Stimulated activated CD4-positive, alpha-beta T cell treated with anti-CD3 and anti-CD28 coated beads, Interleukin-2, amount 100 ng/mL, for 24 hours (primary cell): ENCODE results near the gene OSBPL6.
A peak's percentile ranks its signal among the peaks of the same experiment; 100 is the strongest.
"Not testable (repeated sequence)": the region's sequence is repeated elsewhere in the genome, so short reads cannot be mapped to it uniquely, and the experiment has no call there.

Experiments
- DNase-seq, 2 donors: peaks; one replicate each; pipeline ENCODE4 v3.0.0-alpha.2; 2020

OSBPL6 gene

DNA sequence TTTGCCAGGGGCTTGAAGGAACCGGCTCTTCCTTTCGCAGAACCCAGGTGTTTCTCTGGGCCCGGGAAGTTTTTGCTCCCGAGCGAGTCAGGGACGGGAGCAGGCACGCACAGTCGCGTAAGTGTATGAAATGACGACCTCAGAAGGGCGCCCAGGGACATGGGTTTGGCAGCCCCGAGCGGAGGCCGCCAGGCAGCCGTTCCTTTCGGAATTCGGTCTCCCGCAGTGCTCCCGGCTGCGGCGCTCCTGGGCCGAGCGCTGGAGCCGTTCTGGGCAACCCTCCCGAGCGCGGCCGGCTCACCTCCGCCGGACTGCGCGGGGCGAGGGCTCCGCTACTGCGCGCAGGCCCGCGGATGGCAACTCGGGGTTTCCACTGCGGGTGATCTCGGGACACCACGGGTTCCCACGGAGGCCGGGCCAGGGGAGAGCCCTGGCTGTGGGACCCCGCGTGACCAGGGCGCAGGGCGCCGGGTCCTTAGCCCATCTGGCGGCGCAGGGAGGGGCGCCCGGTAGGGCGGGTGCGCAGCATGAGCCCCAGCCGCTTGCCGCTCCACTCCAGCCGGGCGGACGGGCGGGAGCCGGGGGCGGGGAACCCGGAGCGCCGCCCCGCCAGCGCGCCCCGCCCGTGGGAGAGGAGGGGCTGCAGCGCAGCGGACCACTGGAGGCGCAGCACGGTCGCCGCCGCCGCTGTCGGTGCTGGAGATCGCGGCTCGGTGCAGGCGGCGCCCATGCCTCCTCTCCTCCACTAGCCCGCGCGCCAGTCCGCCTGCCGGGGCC, at the start of gene OSBPL6:
Gene OSBPL6 (plus strand): TSS at position 690 of the 777 bp plus-strand sequence. CDS start 111,673 bp downstream, outside the sequence.
- DNase-seq = peak; percentile 47 to 75

DNA sequence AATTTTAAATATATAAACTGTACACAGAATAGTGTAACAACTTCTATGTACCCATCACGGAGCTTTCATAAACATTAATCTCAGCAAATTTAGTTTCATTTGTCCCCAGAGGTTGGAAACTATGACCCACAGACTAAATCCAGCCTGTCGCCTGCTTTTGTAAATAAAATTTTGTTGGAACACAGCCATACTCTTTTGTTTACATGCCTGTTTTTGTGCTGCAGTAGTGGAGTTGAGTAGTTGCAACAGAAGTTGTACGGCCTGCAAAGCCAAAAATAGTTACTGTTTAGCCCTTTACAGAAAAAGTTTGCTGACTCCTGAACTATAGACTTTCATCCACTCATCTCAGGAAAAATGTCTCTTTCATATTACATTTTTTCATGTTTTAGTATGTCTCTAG, 42.3 kb upstream of the OSBPL6 start:
- no peak for DNase-seq

DNA sequence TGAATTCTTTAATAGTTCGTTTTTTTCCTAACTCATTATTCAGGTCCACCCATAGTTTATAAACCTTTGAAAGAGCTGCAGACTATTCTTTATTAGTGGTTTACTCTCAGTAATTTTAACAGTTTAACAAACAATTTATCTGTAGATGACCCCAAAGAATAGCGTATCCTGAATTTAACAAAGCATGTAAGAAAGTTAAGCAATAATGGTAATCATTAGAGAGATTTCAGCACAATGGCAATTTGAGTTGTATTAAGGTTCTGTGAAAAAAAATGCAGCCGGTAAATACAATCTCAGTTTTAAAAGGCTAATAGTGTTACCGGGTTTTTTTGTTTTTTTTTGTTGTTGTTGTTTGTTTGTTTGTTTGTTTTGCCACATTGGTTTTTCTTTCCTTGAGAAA, 41.8 kb upstream of the OSBPL6 start:
- no peak for DNase-seq

DNA sequence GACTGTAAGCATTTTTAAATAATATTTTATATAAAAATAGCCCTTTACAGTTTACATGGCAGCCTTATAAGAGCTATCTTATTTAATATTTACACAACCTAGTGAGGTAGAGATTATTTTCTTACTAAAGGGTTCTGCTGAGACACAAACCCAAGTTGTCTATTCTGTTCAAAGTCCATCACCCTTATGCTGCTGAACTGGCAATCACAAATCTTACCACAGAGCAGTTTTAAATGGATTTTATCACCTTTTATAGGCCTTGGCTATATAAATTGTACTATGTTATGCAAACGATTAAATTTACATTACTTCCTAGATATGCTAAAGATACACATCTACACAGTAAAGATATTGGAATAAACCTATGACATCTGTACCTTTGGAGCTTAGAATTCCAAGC, 41.3 kb upstream of the OSBPL6 start:
- DNase-seq = no peak

DNA sequence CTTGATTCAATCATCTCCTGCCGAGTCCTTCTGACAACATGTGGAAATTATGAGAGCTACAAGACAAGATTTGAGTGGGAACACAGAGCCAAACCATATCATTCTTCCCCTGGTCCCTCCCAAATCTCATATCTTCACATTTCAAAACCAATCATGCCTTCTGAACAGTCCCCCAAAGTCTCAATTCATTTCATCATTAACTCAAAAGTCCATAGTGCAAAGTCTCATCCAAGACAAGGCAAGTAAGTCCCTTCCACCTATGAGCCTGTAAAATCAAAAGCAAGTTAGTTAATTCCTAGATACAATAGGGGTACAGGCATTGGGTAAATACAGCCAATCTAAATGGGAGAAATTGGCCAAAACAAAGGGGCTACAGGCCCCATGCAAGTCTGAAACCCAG, 40.4 kb upstream of the OSBPL6 start:
- DNase-seq = not testable (repeated sequence)

DNA sequence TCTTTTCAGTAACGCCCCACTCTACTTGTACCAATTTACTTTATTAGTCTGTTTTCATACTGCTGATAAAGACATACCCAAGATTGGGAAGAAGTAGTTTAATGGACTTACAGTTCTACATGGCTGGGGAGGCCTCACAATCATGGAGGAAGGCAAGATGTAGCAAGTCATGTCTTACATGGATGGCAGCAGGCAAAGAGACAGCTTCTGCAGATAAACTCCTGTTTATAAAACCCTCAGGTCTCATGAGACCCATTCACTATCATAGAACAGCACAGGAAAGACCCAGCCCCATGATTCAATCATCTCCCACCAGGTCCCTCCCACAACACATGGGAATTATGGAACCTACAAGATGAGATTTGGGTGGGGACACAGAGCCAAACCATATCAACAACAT, 38.8 kb upstream of the OSBPL6 start:
- no peak for DNase-seq

DNA sequence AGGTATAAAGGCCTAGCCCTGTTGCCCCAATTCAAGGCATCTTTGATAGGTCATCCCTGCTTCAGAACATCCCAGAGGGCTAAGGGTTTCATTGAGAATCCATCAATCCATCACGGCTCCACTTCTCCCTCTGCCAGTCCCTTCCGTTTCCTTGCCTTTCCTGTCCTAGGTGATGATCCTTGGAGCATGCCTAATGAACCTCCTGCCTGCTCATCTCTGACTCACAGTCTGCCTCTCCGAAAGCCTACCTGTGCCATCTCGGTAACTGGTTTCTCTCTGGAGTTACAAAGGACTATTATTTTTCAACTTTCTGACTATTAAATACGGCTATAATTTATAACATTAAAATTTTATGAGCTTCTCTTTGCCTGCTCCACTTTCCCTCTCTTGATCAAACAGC, 36.7 kb upstream of the OSBPL6 start:
- no peak for DNase-seq

DNA sequence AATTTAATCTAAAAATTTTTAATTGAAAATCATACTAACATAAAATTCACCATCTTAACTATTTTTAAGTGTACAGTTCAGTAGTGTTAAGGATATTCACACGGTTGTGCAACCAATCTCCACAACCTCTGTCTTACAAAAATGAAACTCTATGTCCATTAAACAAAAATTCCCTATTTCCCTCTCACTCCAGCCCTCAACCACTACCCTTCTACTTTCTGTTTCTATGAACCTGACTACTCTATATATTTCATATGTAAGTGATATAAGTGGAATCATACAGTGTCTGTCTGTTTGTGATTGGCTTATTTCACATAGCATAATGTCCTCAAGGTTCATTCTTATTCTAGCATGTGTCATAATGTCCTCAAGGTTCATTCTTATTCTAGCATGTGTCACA, 34.3 kb upstream of the OSBPL6 start:
- no peak for DNase-seq

DNA sequence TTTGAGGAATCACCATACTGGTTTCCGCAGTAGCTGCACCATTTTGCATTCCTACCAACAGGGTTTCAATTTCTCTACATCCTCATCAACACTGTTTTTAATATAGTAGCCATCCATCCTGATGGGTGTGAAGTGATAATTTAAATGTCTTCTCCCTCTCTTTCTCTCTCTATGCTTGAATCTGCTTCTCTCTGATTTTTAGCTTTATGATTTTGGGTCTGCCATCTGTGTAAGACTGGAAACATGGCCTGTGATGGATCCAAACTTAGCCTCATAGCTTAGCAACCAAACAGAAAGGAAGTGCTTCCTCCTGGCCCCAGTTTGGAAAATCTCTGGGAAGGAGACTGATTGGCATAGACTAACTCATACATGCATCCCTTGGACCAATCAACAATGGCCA, 33.7 kb upstream of the OSBPL6 start:
- no peak for DNase-seq

DNA sequence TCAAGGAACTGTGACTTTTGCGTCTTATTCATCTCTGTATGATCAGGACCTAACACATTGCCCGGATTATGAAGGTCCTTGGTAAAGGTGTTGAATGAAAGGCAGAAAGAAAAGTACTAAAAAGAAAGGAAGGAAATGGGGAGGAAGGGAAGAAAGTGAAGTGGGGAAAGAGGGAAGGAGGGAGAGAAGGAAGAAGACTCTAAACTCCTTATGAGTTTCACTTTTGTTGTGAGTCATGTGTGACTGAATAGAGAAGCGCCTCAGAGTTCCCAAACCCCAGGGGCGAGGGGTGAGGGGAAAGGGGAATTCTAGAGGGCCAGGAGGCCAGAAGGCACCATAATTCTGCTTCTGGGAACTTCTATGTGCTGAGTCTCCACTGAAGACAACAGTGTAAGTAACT, 30.9 kb upstream of the OSBPL6 start:
- DNase-seq = no peak

DNA sequence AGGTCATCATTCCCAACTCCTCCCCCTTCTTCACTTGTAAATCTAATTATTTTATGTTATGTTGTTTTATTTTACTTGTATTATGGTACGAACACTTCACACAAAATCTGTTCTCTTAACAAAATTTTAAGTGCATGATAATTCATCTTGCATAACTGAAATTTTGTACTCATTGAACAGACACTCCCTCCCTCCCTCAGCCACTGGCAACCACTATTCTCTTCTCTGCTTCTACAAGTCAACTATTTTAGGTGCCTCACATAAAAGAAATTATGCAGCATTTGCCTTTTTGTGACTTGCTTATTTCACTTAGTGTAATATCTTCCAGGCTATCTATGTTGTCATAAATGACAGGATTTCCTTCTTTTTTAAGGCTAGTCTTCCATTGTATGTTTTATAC, 30.4 kb upstream of the OSBPL6 start:
- no peak for DNase-seq

DNA sequence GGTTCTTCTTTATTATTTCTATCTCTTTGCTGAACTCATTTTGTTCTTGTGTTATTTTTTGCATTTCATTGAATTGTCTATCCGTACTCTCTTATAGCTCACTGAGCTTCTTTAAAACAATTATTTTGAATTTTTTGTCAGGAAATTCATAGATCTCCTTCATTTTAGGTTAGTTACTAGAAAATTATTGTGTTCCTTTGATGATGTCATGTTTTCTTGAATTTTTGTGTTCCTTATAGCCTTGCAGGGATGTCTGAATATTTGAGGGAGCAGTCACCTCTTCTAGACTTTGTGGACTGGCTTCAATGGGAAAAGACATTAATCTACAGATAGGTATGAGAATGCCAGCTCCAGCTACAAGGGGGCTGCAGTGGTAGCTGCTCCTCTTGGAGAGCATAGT, 20.7 kb upstream of the OSBPL6 start:
- no peak for DNase-seq

DNA sequence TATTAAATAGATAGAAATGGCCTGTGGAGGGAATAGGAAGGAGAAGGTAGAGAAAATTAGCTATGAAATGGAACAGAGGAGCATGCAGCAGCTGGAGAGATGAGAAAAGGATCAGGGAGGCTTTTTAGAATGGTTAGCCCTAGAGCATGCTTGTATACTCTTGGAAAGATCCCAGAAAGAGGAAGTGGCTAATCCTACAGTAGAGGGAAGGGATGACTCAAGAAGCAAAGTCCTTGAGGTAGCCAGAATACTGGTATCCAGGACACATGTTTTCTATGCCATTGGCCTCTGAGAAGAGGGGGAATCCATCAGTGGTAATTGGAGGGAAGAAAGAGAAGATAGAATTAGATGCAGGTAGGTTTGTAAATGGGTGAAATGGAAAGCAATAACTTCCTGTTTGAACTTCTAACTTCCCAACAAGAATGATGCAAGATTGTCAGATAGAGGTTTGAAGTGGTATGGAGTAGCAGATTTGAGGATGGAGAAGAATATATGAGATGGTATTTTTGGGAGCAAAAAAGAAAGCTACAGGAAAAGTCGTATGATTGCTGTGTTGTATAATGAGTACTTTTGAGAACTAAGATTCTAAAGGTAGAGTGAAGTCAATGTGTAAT, 17.1 kb upstream of the OSBPL6 start:
- DNase-seq = no peak

DNA sequence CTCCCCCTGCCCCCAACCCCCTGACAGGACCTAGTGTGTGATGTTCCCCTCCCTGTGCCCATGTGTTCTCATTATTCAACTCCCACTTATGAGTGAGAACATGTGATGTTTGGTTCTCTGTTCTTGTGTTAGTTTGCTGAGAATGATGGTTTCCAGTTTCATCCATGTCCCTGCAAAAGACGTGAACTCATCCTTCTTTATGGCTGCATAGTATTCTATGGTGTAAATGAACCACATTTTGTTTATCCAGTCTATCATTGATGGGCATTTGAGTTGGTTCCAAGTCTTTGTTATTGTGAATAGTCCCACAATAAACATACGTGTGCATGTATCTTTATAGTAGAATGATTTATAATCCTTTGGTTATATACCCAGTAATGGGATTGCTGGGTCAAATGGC, 13.7 kb upstream of the OSBPL6 start:
- DNase-seq = not testable (repeated sequence)

DNA sequence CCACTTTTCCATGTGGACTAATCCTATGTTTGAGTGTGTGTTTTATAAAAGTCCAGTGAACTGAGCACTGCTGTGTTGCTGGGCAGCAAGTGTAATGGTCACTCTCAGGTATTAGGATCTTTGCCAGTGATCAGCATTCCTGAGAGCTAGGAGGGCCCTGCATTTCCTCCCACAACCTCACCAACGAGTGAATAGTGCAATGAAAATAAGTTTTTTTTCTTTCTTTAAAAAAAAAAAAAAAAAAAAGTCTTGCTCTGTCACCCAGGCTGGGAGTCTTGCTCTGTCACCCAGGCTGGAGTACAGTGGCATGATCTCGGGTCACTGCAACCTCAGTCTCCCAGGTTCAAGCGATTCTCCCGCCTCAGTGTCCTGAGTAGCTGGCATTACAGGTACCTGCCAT, 6.5 kb upstream of the OSBPL6 start:
- no peak for DNase-seq

DNA sequence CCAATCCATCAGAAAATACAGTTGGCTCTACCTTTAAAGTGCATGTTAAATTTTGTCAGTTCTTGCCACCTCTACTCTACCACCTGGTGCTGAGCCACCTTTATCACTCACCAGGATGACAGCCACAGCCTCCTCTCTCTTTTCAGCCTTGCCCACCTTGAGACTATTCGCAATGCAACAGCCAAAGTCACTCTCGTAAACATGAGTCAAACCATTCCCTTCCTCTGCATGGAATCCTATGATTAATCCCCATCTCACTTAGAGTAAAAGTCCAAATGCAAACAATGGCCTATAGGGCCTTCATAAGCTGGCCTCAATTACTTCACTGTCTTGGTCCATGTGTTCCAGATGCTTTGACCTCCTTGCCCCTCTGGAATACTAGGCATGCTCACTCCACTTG, 5.8 kb upstream of the OSBPL6 start:
- no peak for DNase-seq

DNA sequence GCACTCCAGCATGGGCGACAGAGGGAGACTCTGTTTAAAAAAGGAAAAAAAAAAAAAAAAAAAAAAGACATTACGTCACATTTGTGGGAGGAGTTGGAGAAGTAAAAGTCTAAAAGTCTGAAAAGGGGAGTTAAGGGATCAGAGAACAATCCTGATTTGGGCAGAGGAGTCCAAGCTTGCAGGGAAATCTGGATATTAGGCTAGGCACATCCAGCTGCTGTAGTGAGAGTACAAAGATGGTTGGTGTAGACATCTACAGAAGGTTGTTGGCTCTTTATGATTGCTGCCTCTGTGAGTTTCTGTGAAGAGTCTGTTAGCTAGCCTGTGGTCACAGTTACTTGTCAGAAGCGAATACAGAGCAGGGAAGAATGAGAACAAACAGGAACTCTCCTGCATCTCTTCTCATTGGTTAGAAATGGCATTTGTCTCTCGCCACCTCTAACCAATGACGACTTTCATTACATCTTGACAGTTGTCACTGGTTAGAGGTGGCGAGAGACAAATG, 3.3 kb upstream of the OSBPL6 start:
- no peak for DNase-seq

DNA sequence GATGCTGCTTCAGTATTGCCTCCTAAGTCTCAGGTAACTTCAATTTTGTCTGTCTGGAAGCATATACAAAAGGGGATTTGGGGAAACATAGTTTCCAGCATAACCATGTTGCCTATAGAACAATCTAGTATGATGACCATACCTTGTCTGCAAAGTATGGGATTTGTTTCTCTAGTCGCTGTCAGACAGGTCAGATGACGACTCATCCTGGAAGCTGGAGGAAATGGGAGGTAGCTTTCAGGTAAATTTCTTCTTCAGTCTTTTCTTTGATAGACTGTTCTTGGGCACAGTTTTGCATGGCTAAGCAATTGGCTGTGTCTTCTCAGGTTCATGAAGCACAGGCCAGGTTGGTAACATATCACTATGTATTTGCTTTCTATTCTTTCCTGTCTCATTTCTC, 2.8 kb upstream of the OSBPL6 start:
- no peak for DNase-seq

DNA sequence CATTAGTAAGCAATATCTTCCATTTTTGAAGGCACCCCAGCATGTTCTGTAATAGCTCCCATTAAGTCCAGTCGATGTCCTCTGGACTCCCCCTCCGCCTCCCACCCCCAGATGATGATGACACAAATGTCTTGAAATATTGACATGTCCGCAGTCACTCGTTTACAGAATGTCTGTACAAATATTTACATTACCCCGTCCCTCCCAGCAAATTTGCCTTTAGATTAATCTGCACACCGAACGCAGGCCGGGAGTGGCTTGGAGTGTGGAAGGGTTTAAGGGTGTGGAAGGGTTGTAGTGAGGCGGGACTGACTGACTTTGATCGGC, 853 bp upstream of the OSBPL6 start:
- DNase-seq = peak in 1 of 2 donors; percentile 8

DNA sequence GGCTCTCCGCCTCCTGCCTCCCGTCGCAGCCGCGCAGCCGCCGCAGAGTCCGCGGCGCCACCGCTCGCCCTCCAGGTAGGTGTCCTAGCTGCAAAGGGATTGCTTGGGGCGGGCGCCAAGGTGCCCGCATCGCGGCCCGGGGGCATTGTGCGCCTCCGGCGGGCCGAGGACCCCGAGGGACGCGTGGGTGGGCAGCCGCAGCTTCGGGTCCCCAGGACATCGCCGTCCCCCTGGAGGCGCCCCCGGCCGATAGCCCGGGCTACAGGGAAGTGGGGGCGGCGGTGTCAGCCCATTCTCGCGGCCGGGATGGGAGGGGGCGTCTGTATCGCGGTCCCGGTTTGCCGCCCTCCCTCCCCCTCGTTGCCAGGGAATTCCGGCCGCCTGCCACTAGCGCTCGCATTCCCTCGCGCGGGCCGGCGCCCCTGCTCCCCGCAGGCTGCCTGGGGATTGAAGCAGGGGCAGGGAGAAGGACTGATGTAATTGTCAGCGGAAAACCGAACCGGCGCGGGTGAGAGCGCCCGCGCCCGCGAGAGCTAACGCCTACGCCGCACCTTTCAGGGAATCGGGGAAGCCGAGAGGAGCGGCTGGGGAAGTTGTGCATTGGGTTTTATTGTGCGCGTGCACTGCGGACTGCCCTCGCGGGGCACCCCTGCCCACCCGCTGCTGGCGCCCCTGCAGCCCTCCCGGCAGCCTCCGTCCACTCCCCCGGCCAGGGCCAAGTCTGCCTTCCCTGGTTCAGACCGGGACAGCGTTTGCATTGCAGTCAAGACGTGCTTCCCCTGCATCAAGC, 483 bp downstream of the OSBPL6 start:
- peak in 1 of 2 donors; percentile 44 for DNase-seq

DNA sequence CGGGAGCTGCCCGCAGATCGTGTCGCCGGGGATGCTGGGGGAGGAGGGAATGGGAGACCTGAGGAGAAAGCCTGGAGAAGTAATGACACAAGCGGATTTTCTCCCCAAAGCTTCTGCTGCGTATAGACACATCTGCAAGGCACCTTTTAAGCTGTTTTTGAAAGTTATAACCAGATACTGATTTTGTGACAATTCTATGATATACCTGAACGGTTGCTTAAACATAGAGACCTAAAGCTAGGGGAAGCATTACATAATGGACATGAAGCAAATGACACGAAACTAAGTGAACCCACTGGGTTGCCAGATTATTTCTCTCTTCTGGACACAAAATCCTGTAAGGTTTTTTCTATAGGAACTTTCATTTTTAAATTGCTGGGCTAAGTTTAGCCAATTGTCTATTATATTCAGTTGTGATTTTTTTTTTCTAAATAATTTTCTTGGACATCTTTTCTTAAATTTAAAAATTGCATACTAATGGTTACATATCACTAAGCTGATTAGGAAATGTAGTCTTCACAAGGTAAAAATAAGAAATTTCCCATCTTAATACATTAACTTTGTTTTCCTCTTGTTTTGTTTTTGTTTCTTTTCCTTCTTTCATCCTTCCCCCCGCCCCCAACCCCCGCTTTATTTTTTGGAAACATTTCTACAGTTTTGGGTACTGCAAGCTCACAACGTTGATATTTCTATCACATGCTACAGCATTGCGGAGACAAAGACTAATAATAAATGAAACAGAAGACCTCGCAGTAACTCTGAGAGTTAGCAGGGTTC, 1.3 kb downstream of the OSBPL6 start:
- no peak for DNase-seq

DNA sequence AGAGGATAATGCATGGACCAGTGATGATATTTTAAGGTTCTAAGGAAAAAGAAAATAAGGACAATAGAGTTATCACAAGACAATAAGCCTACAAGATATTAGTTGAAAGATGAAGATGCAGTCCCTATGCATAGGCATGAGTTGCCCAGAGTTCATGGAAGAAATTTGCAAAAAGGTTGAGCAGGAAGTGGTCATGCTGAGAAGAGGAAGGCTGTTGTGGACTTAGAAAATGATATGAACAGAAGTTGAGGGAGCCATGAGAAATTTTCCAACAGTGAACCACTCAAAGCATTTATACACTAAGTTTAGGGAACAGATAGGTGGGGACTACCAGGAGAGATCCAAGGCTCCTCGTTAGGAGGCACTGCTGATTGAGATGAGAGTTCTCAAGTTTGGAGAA, 3.5 kb downstream of the OSBPL6 start:
- no peak for DNase-seq

DNA sequence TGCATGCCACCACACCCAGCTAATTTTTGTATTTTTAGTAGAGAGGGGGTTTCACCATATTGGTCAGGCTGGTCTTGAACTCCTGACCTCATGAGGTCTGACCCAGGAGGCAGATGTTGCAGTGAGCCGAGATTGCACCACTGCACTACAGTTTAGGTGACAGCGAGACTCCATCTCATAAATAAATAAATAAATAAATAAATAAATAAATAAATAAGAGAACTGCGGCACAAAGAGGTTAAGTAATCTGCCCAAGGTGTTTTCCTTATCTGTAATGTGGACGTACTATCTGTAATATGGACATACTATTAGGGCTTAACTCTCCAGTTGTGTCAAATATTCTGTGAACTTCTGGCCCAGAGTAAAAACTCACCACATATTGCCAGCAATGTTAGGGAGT, 4.1 kb downstream of the OSBPL6 start:
- DNase-seq = not testable (repeated sequence)
